K562 (cell line): Measurements from ENCODE around the gene RANBP3. TPM values are rescaled to one million over a fixed set of nuclear protein-coding genes. Genes with fewer than 3 reads are reported as not detected.

Experiments
- ATAC-seq: fragments of 200-7000 bp; cut with Tn5 transposase; 3 replicates; pipeline ENCODE4 v1.9.1; 2020; ENCODE audit warnings: moderate library complexity
- BruUV-seq: library from RNA; stranded (reverse); fragments of 400-500 nt; replicated peaks from 2 replicates; lab custom pipeline; 2021; lab: Mats Ljungman, UMichigan
- CTCF ChIA-PET: fragments of 300-600 bp; formaldehyde crosslinking; extraction: SDS; loops from one replicate; lab custom pipeline; 2021; ENCODE audit warnings: low intra/inter-chr PET ratio; lab: Yijun Ruan, JAX
- POLR2A ChIA-PET: fragments of 300-600, 350-650 bp; sonication (Branson Sonifier 250); formaldehyde crosslinking; extraction: SDS; loops from one replicate; lab custom pipeline; 2021; ENCODE audit warnings: antibody characterized with exemption, inconsistent platforms; lab: Yijun Ruan, JAX
- DNase-seq, 4 experiments: peaks; one replicate each; pipeline versions ENCODE4 v3.0.0 to v3.0.0-alpha.2; 2011 to 2018; ENCODE audit warnings: low spot score in 3 of 4, mixed read lengths in 3 of 4; ENCODE audit errors: extremely low read depth in 1 of 4
- FAIRE-seq: peaks from 2 replicates; lab custom pipeline; 2011; peaks lifted over from hg19 to GRCh38; lab: Jason Lieb, UNC
- H2AFZ ChIP-seq: 2 replicates; pipeline ENCODE4 v1.6.0; 2011; ENCODE audit warnings: low read depth, low read length, control low read depth, inconsistent platforms
- H3K27ac ChIP-seq: fragments of 200-600 bp; 3 replicates; pipeline ENCODE4 v1.8.0; 2011; ENCODE audit warnings: low read depth, mild to moderate bottlenecking, control low read depth, inconsistent platforms, low read length, moderate library complexity, mixed read lengths; ENCODE audit errors: extremely low read depth
- H3K27me3 ChIP-seq, 2 experiments: fragments of 300-600 bp in 1 of 2; 2 replicates in 1 of 2; 3 replicates in 1 of 2; pipeline versions ENCODE4 v1.6.0 to v1.8.0; 2011; ENCODE audit warnings: inconsistent platforms in 2 of 2, low read length in 2 of 2, mild to moderate bottlenecking in 1 of 2, mixed read lengths in 1 of 2, moderate library complexity in 1 of 2; ENCODE audit not compliant: control insufficient read depth in 2 of 2, insufficient read depth in 2 of 2
- H3K36me3 ChIP-seq: fragments of 300-600 bp; 3 replicates; pipeline ENCODE4 v1.8.0; 2011; ENCODE audit warnings: mild to moderate bottlenecking, low read length, inconsistent platforms; ENCODE audit not compliant: control insufficient read depth, insufficient read depth
- H3K4me1 ChIP-seq, 2 experiments: fragments of 200-600 bp in 1 of 2; replicated peaks in 1 of 2; 2 replicates in 1 of 2; 3 replicates in 1 of 2; pipeline versions ENCODE4 v1.5.1 to v1.8.0; 2011; ENCODE audit warnings: inconsistent platforms in 2 of 2, low read length in 2 of 2, mild to moderate bottlenecking in 1 of 2, mixed read lengths in 1 of 2, moderate library complexity in 1 of 2; ENCODE audit not compliant: control insufficient read depth in 2 of 2, insufficient read depth in 2 of 2
- H3K4me2 ChIP-seq: 2 replicates; pipeline ENCODE4 v1.6.1; 2011; ENCODE audit warnings: low read length, control low read depth, inconsistent platforms, mixed read lengths; ENCODE audit not compliant: insufficient read depth
- H3K4me3 ChIP-seq: fragments of 200-600 bp; sonication (generic), shearing (Covaris generic); 2 replicates; pipeline ENCODE4 v1.5.1; 2016; ENCODE audit warnings: control low read depth, inconsistent platforms
- H3K79me2 ChIP-seq: fragments of 200-600 bp; 3 replicates; pipeline ENCODE4 v1.8.0; 2011; ENCODE audit warnings: low read length, inconsistent platforms; ENCODE audit not compliant: control insufficient read depth, insufficient read depth
- H3K9ac ChIP-seq, 2 experiments: 2 replicates each; pipeline versions ENCODE4 v1.6.0 to v1.6.1; 2011; ENCODE audit warnings: low read depth in 2 of 2, low read length in 2 of 2, control low read depth in 1 of 2, inconsistent platforms in 1 of 2, mild to moderate bottlenecking in 1 of 2, mixed read lengths in 1 of 2; ENCODE audit not compliant: insufficient read depth in 1 of 2
- H3K9me1 ChIP-seq: one replicate; pipeline ENCODE4 v1.6.0; 2011; ENCODE audit warnings: inconsistent platforms, mild to moderate bottlenecking, low read length, moderate library complexity; ENCODE audit not compliant: control insufficient read depth, insufficient read depth
- H3K9me3 ChIP-seq: replicated peaks from 2 replicates; pipeline ENCODE4 v1.5.1; 2011; ENCODE audit warnings: low read depth, low read length, inconsistent platforms; ENCODE audit not compliant: control insufficient read depth, insufficient read depth
- H4K20me1 ChIP-seq: replicated peaks from 2 replicates; pipeline ENCODE4 v1.6.1; 2011; ENCODE audit warnings: low read length, inconsistent platforms, mixed read lengths; ENCODE audit not compliant: control insufficient read depth, insufficient read depth
- DMBX1 ChIP-seq: fragments of 250-450 bp; sonication (Bioruptor Pico); IDR thresholded peaks from 2 replicates; pipeline ENCODE4 v1.8.0; 2022; ENCODE audit warnings: inconsistent platforms, mild to moderate bottlenecking, moderate library complexity, borderline replicate concordance
- FOXP1 ChIP-seq: sonication (generic); formaldehyde crosslinking; IDR thresholded peaks from 2 replicates; pipeline ENCODE4 v1.8.0; 2022; ENCODE audit warnings: mild to moderate bottlenecking, missing genetic modification reagents
- HNRNPK ChIP-seq: fragments of 200-400 bp; formaldehyde crosslinking; IDR thresholded peaks from one replicate; pipeline ENCODE4 v1.6.1; 2018; ENCODE audit warnings: mild to moderate bottlenecking, low read depth, low read length; ENCODE audit not compliant: poor library complexity, severe bottlenecking
- POLR2G ChIP-seq: fragments of 200-400 bp; formaldehyde crosslinking; IDR thresholded peaks from 2 replicates; pipeline ENCODE4 v1.6.1; 2017; ENCODE audit warnings: low read depth, mild to moderate bottlenecking, antibody characterized with exemption, low read length, moderate library complexity
- RBFOX2 ChIP-seq: fragments of 200-400 bp; formaldehyde crosslinking; IDR thresholded peaks from 2 replicates; pipeline ENCODE4 v1.6.1; 2017; ENCODE audit warnings: low read depth, mild to moderate bottlenecking, low read length, moderate library complexity
- RBM22 ChIP-seq: fragments of 200-400 bp; formaldehyde crosslinking; IDR thresholded peaks from 2 replicates; pipeline ENCODE4 v1.6.1; 2018; ENCODE audit warnings: low read length, low read depth; ENCODE audit not compliant: poor library complexity, severe bottlenecking
- SMARCE1 ChIP-seq: fragments of 450-650 bp; IDR thresholded peaks from 2 replicates; pipeline ENCODE4 v1.7.1; 2016; ENCODE audit warnings: mild to moderate bottlenecking
- SRSF7 ChIP-seq: fragments of 200-400 bp; formaldehyde crosslinking; optimal IDR thresholded peaks from 2 replicates; pipeline ENCODE3; 2017; ENCODE audit warnings: mild to moderate bottlenecking, low read depth, low read length
- TGIF2 ChIP-seq: sonication (generic); formaldehyde crosslinking; IDR thresholded peaks from 2 replicates; pipeline ENCODE4 v1.8.1; 2022; ENCODE audit warnings: mild to moderate bottlenecking, missing genetic modification reagents, moderate library complexity
- ZNF24 ChIP-seq: fragments of 450-650 bp; IDR thresholded peaks from 2 replicates; pipeline ENCODE4 v1.6.1; 2016
- ZNF347 ChIP-seq: fragments of 450-650 bp; formaldehyde crosslinking; IDR thresholded peaks from 2 replicates; pipeline ENCODE4 v1.4.0; 2020; ENCODE audit warnings: low read depth, mild to moderate bottlenecking, moderate library complexity
- WGBS: fragments of 100-300 bp; shearing (Covaris generic); methylation state at CpG from one replicate; pipeline ENCODE4 v1.1.6; 2016; ENCODE audit warnings: low coverage, mixed read lengths; ENCODE audit not compliant: insufficient coverage; ENCODE audit errors: missing lambda C conversion rate; 5-methylcytosine and 5-hydroxymethylcytosine counted together
- in situ Hi-C: fragments of 300-500 bp; cut with MboI; formaldehyde crosslinking; loops from 4 replicates; pipeline ENCODE4 v1.15.0; 2018; ENCODE audit warnings: inconsistent platforms, mixed read lengths
- intact Hi-C: fragments of 100-400 bp; cut with micrococcal nuclease; formaldehyde crosslinking; loops from 2 replicates; pipeline ENCODE4 v1.14.2; 2022
- polyA plus RNA-seq, 8 experiments: library from polyadenylated mRNA; depleted of rRNA in 4 of 8; stranded (reverse) in 5 of 8; unstranded in 3 of 8; fragments of >200 nt; fragmentation: Nextera tagmentation in 2 of 8; fragmentation: Illumina TruSeq in 1 of 8; extraction: Ambion mirVana in 2 of 8; extraction: Trizol in 1 of 8; gene quantifications; 2 replicates each; pipeline versions ENCODE4 v1.2.1 to v1.2.3, GENCODE V29; 2011 to 2014; ENCODE audit warnings: inconsistent platforms in 1 of 8, missing spikeins in 1 of 8
- total RNA-seq, 7 experiments: library from RNA; depleted of rRNA in 6 of 7; stranded (reverse); fragments of >200 nt in 6 of 7; fragmentation: Illumina TruSeq in 2 of 7; extraction: Trizol in 2 of 7; gene quantifications; 2 replicates each; pipeline versions ENCODE4 v1.2.1 to v1.2.3, GENCODE V29; 2011 to 2021; ENCODE audit warnings: low replicate concordance in 1 of 7

RANBP3 gene
- total and polyA plus RNA-seq, 9 of the 15 experiments (the other 6 are each of a cell fraction or from before 2014, with no cell fraction given): 0.90 to 95.1 (median 63.2) TPM

DNA sequence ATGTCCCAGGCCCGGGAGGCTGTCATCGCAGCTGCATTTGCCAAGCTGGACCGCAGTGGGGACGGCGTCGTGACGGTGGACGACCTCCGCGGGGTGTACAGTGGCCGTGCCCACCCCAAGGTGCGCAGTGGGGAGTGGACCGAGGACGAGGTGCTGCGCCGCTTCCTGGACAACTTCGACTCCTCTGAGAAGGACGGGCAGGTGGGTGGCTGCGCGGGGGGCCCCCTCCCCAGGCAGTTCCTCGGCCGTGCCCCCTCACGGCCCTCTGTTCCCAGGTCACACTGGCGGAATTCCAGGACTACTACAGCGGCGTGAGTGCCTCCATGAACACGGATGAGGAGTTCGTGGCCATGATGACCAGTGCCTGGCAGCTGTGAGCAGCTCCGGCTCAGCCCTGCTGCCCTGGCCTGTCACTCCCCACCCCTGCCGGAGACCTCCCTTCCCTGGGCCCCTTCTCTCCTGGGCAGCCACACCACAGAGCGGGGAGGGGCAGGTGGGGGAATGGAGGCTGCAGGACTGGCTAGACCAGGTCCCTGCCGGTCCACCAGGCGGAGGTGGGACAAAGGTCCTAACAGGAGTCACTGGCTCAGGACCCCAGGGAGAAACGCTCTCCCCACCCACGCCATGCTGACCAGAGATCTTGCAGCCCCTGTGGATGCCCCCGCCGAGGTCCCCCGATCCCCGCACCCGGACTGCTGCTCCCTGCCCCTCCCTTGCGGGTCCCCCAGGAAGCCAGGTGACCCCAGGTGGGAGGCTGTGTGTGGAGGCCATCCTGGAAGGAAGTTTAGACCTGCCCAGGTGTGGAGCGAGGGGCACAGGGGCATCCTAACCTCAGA, 62.8 kb downstream of the RANBP3 start:
- BruUV-seq: no TSS peak
- Histone ChIP-seq H3K4me3 (no peak overlapping the region), H2AFZ (no peak overlapping the region), H3K27ac (no peak overlapping the region), H3K4me1 (peaks cover 0 to 15% of the 10 kb centered on the region in 2 experiments; a peak in 2 of 5 replicates), H4K20me1 (no peaks in the 10 kb centered on the region), H3K4me2 (no peak overlapping the region), H3K36me3 (peaks cover 50% of the 10 kb centered on the region; the same call in 1 of the 3 replicates), H3K27me3 (no peaks in the 10 kb centered on the region), H3K9me3 (no peaks in the 10 kb centered on the region), H3K9ac (0 out of 4 replicates have a peak overlapping the region, but pooled peaks of 1 of the 2 experiments have one; percentile 9)
- intact Hi-C loops: no loop called here
- POLR2A ChIA-PET: interaction anchor here (0.6 kb wide), 1 partner anchor 29 kb away, joined by 3 read pairs; no protein-coding TSS in a partner anchor
- WGBS: 93% methylated on average over 23 of the region's 42 CpGs
- peak; percentile 16 for ATAC-seq
- TF ChIP-seq FOXP1 (CRISPR knock-in tag) (no peak), RBM22 (peak; percentile 69), ZNF24 (no peak), POLR2G (peak; percentile 65), RBFOX2 (0 out of 2 replicates have a peak, but pooled peaks have one; percentile 17), TGIF2 (CRISPR knock-in tag) (peak; percentile 40; the same call in 1 of the 2 replicates), DMBX1 (CRISPR knock-in tag) (no peak), SRSF7 (no peak), ZNF347 (CRISPR knock-in tag) (no peak), HNRNPK (no peak), SMARCE1 (no peak)
- TF ChIP-seq, all 486 proteins: peak for 4
- Histone ChIP-seq H3K79me2 (no peaks in the 10 kb centered on the region), H3K9me1 (no peaks in the 10 kb centered on the region)
- in situ Hi-C loops: no loop called here
- no peak for DNase-seq
- no peak for FAIRE-seq
- CTCF ChIA-PET: no interaction called here
